HG02642 (cell line): Measurements from ENCODE around the gene NIPAL1.

Source experiments
- ATAC-seq: cut with Tn5 transposase; IDR thresholded peaks from one replicate; pipeline ENCODE4 v1.9.1; 2021; ENCODE audit warnings: mild to moderate bottlenecking; ENCODE audit not compliant: unreplicated experiment, poor library complexity

Gene NIPAL1

GRCh38 chr4:48024522-48024921 lies 8.0 kb downstream of the NIPAL1 start:
- ATAC-seq = no peak

- no peak for ATAC-seq
These were observed 8.4 kb downstream of the NIPAL1 start for GRCh38 chr4:48025005-48025404.

DNA sequence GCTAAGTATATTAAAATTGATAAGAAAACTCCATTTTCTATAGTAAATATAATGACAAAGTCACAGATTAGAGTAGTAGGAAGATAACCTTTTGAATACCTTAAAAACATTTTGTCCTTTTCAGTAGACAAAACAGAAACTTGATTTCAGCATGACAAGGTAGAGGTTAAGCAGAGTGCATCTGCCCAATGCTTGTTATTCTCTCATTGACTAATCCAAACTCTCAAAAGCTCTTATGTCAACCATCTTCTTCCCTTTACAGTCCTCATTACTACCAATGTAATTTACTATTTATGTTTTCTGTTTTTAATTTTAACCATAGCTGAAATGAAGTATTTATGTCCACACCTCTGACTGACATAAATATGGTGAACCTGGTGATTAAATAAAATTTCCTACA lies 11.1 kb downstream of the NIPAL1 start:
- ATAC-seq = peak; percentile 65

DNA sequence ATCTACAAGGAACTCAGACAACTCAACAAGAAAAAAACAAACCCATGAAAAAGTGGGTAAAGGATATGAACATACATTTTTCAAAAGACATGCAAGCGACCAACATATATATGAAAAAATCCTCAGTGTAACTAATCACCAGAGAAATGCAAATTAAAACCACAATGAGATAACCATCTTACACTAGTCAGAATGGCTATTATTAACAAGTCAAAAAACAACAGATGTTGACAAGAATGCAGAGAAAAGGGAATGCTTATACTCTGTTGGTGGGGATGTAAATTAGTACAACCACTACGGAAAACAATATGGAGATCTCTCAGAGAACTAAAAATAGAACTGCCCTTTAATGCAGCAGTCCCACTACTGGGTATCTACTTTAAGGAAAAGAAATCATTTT lies 12.1 kb downstream of the NIPAL1 start:
- peak; percentile 72 for ATAC-seq

DNA sequence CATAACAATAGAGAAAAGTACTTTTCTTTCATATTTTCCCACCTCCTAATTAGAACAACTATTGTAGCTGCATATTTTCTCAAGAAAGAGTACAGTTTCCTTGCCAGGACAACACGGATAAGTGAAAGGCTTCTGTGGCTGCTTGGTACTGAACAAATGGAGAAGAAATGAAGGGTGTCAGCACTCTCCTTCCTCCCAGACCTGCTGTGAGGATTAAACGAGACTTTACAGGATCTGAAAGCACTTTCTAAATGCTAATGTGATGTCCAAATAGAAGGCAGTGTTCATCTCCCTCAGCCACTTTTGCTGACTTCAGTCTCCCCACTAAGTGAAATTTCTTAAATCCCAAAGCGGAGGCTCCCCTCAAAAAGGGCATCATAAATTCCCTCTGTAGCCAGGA lies 13.9 kb downstream of the NIPAL1 start:
- no peak for ATAC-seq

- ATAC-seq = no peak
These were observed 15.4 kb downstream of the NIPAL1 start for GRCh38 chr4:48031802-48032525.

DNA sequence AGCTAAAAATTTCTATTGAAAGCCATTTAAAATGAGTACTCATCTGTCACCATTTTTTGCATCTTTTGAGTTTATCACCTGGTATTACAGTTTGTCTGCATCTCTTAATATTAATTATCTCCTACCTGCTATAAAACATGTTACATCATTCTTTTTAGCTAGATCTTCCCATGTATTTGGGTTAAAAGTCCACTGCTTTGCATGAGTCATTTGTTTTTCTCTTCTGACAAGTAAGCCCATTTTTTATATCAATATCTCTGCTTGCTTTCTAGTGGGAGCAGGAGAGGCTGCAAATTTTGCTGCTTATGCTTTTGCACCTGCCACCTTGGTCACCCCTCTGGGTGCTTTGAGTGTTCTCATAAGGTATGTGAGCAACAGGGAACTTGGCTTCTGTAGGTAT lies 16.1 kb downstream of the NIPAL1 start:
- no peak for ATAC-seq

DNA sequence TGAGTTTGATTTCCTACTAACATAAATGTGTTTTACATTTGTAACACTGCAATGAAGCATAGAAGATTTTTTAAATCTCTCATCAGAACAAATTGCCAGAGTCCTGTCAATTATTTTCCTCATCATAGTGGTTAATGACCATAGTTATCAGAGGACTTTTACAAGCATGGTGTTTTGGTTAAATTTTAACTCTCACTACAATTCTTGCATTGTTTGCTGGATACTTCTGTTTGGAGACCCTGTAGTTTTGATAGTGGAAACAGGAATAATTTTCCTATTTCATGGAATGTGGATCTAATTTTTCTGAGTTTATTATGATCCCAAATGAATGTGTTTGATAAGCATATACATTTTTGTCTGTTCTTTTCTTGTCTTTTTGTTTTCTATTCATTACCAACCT lies 16.8 kb downstream of the NIPAL1 start:
- ATAC-seq = no peak

DNA sequence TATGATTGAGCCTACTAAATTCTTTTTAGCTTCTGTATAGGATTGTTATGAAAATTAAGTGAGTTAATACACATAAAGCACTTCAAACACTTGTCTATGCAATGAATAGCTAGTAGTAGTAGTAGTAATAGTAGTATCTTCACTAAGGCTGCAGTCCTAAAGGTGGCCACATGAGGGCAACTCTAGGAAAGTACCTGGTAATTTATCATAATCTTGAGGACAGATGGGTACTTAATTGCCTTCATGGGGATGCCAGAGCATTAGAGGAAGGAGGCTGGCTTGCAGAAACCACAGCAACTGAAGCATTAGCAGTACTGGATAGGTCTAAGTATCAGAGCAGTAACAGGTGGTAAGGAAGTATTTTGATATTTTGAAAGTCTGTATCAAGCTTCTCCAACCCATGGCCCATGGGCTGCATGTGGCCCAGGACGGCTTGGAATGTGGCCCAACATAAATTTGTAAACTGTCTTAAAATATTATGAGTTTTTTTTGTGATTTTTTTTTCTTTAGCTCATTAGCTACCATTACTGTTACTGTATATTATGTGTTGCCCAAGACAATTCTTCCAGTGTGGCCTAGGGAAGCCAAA lies 17.3 kb downstream of the NIPAL1 start:
- no peak for ATAC-seq

- no peak for ATAC-seq
These were observed 19.4 kb downstream of the NIPAL1 start for GRCh38 chr4:48035952-48036351.

GRCh38 chr4:48037117-48037462 lies 20.5 kb downstream of the NIPAL1 start:
- ATAC-seq = no peak

- no peak for ATAC-seq
These were observed 22.1 kb downstream of the NIPAL1 start for GRCh38 chr4:48038666-48039065.

- no peak for ATAC-seq
These were observed 23.0 kb downstream of the NIPAL1 start for GRCh38 chr4:48039561-48039960.

- ATAC-seq = no peak
These were observed 25.1 kb downstream of the NIPAL1 start for GRCh38 chr4:48041535-48042137.

DNA sequence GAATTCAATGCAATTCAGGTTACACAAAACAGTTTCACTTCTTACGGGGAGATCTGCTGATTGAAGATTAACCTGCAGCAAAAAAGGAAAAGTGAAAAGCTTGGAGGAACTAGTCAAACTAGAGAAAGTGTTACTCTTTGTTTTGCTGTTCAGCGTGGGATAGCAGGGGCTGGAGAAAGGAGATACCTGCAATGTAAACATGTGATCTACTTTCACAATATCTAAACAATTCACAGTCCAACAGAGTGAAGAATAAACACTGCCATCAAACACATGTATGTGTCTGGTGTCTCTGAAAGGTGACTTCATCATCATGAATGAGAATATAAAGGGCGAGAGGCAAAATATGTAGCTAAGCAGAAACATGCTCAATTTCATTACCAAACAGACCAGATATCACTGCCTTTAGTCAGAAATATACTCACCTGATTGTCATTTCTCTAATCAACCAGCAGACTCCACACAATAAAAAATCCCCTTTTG lies 26.4 kb downstream of the NIPAL1 start:
- ATAC-seq = no peak

DNA sequence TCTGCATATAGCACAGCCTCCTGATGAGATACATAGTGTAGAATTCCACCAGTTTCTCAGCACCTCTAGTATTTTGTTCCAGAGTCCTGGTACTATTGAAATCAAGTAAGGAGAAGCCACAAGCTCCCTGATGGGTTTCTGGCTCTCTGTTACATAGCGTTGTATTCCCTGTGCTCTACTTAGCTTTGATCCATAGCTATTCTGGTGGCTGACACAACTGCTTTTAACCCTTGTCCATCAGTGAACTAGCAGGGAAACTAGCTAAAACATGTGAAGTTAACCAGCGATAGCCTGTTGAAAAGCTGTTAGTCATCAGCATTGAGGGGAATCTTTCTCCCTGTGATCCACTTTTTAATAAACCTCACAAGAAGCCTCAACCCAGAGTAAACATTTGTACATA lies 26.9 kb downstream of the NIPAL1 start:
- no peak for ATAC-seq

GRCh38 chr4:48044298-48044697 lies 27.7 kb downstream of the NIPAL1 start:
- ATAC-seq = no peak

- ATAC-seq = no peak
These were observed 29.5 kb downstream of the NIPAL1 start for GRCh38 chr4:48046059-48046458.

DNA sequence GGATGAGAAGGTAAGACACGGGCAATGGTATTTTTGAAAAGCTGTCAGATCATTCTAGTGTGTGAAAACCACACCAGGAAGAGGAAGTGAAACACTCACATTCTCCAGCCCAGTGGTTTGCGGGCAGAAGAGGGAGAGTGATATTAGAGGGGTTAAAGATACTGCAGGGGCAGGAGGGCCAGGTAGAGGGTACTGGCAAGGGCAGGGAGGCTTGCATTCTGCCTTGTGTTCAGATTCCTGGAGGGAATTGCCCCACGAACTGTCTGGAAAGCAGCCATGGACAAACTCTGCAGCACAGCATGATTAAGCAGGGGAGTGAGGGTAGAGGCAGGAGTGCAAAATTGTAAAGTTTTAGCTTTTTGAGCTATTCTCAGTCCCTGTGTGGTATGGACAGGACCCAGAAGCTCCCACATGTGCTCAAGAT lies 30.9 kb downstream of the NIPAL1 start:
- ATAC-seq = peak; percentile 98

GRCh38 chr4:48047896-48048295 lies 31.3 kb downstream of the NIPAL1 start:
- ATAC-seq = peak; percentile 8

DNA sequence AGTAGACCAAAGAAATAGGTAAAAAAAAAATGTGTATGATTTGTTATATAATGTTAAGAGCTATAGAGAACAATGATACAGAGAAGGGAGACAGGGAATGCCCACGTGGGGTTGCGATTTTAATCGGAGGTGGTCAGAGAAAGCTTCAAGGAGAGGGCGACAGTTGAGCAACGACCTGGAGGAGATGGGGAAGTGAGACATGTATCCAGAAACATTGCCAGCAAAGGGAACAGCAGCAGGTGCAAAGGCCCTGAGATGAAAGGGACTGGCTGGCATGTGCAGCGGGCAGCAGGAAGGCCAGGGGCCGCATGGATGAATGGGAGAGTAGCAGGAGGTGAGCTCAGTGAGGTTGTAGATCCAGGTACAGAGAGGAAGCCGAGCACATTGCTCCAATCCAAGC lies 32.9 kb downstream of the NIPAL1 start:
- no peak for ATAC-seq

GRCh38 chr4:48051078-48051477 lies 34.5 kb downstream of the NIPAL1 start:
- no peak for ATAC-seq
